Osteoblast (primary cell): ENCODE measurements around the gene TBX4. TPM values are rescaled to one million over a fixed set of nuclear protein-coding genes. Genes with fewer than 3 reads are reported as not detected.

Source experiments
- DNase-seq: peaks from one replicate; pipeline ENCODE4 v3.0.0; 2011; ENCODE audit warnings: low spot score, mixed read lengths; ENCODE audit not compliant: insufficient read length; ENCODE audit errors: missing footprints
- H2AFZ ChIP-seq: 2 replicates; pipeline ENCODE4 v1.6.0; 2011; ENCODE audit warnings: mild to moderate bottlenecking, low read length
- H3K27ac ChIP-seq: 2 replicates; pipeline ENCODE4 v1.5.1; 2011; ENCODE audit warnings: mild to moderate bottlenecking, low read depth, low read length, moderate library complexity
- H3K27me3 ChIP-seq: 2 replicates; pipeline ENCODE4 v1.6.0; 2012; ENCODE audit warnings: mild to moderate bottlenecking, control low read depth, inconsistent platforms, low read length, moderate library complexity; ENCODE audit not compliant: insufficient read depth
- H3K36me3 ChIP-seq: 2 replicates; pipeline ENCODE4 v1.5.1; 2011; ENCODE audit warnings: mild to moderate bottlenecking, low read length, control low read depth, moderate library complexity; ENCODE audit not compliant: insufficient read depth
- H3K4me1 ChIP-seq: 2 replicates; pipeline ENCODE4 v1.5.1; 2011; ENCODE audit warnings: mild to moderate bottlenecking, low read length, control low read depth, moderate library complexity; ENCODE audit not compliant: insufficient read depth
- H3K4me2 ChIP-seq: 2 replicates; pipeline ENCODE4 v1.6.0; 2011; ENCODE audit warnings: mild to moderate bottlenecking, low read length; ENCODE audit not compliant: insufficient read depth
- H3K4me3 ChIP-seq: fragments of 200-600 bp; sonication (generic); 3 replicates; pipeline ENCODE4 v1.5.1; 2012; ENCODE audit warnings: mild to moderate bottlenecking, low read length, inconsistent platforms; ENCODE audit not compliant: insufficient read depth
- H3K79me2 ChIP-seq: 2 replicates; pipeline ENCODE4 v1.6.0; 2012; ENCODE audit warnings: mild to moderate bottlenecking, low read length, control low read depth, inconsistent platforms; ENCODE audit not compliant: insufficient read depth
- H3K9me3 ChIP-seq: 2 replicates; pipeline ENCODE4 v1.5.1; 2011; ENCODE audit warnings: low read depth, low read length, control low read depth
- H4K20me1 ChIP-seq: 2 replicates; pipeline ENCODE4 v1.6.0; 2012; ENCODE audit warnings: mild to moderate bottlenecking, low read length, control low read depth; ENCODE audit not compliant: insufficient read depth
- CTCF ChIP-seq: IDR thresholded peaks from 2 replicates; pipeline ENCODE4 v1.5.1; 2011; ENCODE audit warnings: mild to moderate bottlenecking, low read depth, low read length, moderate library complexity; ENCODE audit errors: extremely low read depth
- total RNA-seq: library from RNA; depleted of rRNA; stranded (reverse); fragments of >200 nt; gene quantifications from 2 replicates; pipeline ENCODE4 v1.2.3, GENCODE V29; 2012

Gene TBX4
- total RNA-seq, 1 donor, result not detected

- no peak overlapping the region for H3K4me3 ChIP-seq
- H3K4me1 ChIP-seq, result peaks cover 2% of the 10 kb centered on the region
- no peak for DNase-seq
- H2AFZ ChIP-seq, result no peak overlapping the region
- no peak overlapping the region for H3K27ac ChIP-seq
- no peaks in the 10 kb centered on the region for H3K36me3 ChIP-seq
- no peak for TF ChIP-seq CTCF
- H3K9me3 ChIP-seq, result no peaks in the 10 kb centered on the region
- H4K20me1 ChIP-seq, result no peaks in the 10 kb centered on the region
- H3K79me2 ChIP-seq, result no peaks in the 10 kb centered on the region
- no peak overlapping the region for H3K4me2 ChIP-seq
- peaks cover 8% of the 10 kb centered on the region for H3K27me3 ChIP-seq
Observed at GRCh38 chr17:61466246-61466645, 14.0 kb downstream of the TBX4 start.

- Histone ChIP-seq H4K20me1 (no peaks in the 10 kb centered on the region), H3K4me1 (peaks cover 2% of the 10 kb centered on the region), H3K36me3 (no peaks in the 10 kb centered on the region), H3K4me3 (no peak overlapping the region), H3K27me3 (no peaks in the 10 kb centered on the region), H3K79me2 (no peaks in the 10 kb centered on the region), H2AFZ (peak overlapping the region; percentile 74), H3K4me2 (no peak overlapping the region), H3K27ac (no peak overlapping the region), H3K9me3 (no peaks in the 10 kb centered on the region)
- peak; percentile 90 for DNase-seq
- no peak for TF ChIP-seq CTCF
Observed at GRCh38 chr17:61467416-61468262, 15.4 kb downstream of the TBX4 start.

DNA sequence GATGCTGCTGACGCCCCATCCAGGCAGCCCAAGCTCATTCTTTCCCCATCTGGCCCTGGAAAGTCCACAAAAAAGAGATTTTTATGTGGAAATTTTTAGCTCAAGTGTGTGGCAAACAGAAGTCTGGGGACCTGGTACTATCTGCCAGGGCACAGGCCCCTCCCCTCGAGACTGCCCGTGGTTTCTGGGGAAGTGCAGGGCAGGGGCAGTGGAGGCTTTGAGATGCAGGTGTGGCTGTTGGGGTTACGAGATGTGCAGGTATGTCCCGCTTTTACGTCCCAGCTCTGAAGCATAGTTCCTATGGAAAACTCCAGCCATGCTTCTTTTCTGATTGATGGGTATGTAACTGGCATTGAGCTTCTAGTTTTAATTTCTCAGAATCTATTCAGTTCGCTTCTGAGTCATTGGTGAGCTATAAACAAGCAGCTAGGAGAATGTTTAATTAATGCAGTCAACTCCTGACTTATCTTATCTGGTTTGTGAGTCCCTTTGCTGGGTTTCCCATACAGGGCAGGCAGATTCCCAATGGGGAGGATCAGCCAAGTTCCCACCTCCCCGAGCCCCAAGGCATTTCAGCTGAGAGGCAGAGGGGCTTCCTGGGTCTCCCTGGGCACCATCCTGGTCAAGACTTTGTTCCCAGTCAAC, 16.2 kb downstream of the TBX4 start:
- no peak overlapping the region for H3K27ac ChIP-seq
- no peak overlapping the region for H2AFZ ChIP-seq
- peak; percentile 81 for DNase-seq
- no peaks in the 10 kb centered on the region for H3K27me3 ChIP-seq
- no peak for TF ChIP-seq CTCF
- H3K9me3 ChIP-seq, result no peaks in the 10 kb centered on the region
- no peak overlapping the region for H3K4me3 ChIP-seq
- peaks cover 2% of the 10 kb centered on the region for H3K4me1 ChIP-seq
- no peak overlapping the region for H3K4me2 ChIP-seq
- no peaks in the 10 kb centered on the region for H3K36me3 ChIP-seq
- no peaks in the 10 kb centered on the region for H3K79me2 ChIP-seq
- no peaks in the 10 kb centered on the region for H4K20me1 ChIP-seq

GRCh38 chr17:61469474-61469873, 17.3 kb downstream of the TBX4 start:
- H3K4me2 ChIP-seq, result no peak overlapping the region
- H3K36me3 ChIP-seq, result no peaks in the 10 kb centered on the region
- H3K4me3 ChIP-seq, result no peak overlapping the region
- H4K20me1 ChIP-seq, result no peaks in the 10 kb centered on the region
- H3K79me2 ChIP-seq, result no peaks in the 10 kb centered on the region
- peaks cover 2% of the 10 kb centered on the region for H3K4me1 ChIP-seq
- no peak for TF ChIP-seq CTCF
- no peaks in the 10 kb centered on the region for H3K9me3 ChIP-seq
- DNase-seq, result no peak
- H3K27ac ChIP-seq, result no peak overlapping the region
- H3K27me3 ChIP-seq, result no peaks in the 10 kb centered on the region
- no peak overlapping the region for H2AFZ ChIP-seq
